GM23338 (cell line): ENCODE results near the gene CMPK1. TPM values are rescaled to one million over a fixed set of nuclear protein-coding genes. Genes with fewer than 3 reads are reported as not detected.

Source experiments
- ATAC-seq: fragments of 200-7000 bp; cut with Tn5 transposase; 3 replicates; pipeline ENCODE4 v1.9.1; 2020
- DNase-seq: peaks from one replicate; pipeline ENCODE4 v3.0.0-alpha.2; 2015; ENCODE audit warnings: low spot score
- H2AFZ ChIP-seq: fragments of 200-600 bp; sonication (generic); 2 replicates; pipeline ENCODE4 v1.8.0; 2016; ENCODE audit warnings: antibody characterized with exemption, mild to moderate bottlenecking, moderate library complexity
- H3F3A ChIP-seq: fragments of 200-600 bp; sonication (generic); replicated peaks from 2 replicates; pipeline ENCODE4 v1.8.0; 2017; ENCODE audit warnings: antibody characterized with exemption, mixed run types, low read depth
- H3K27ac ChIP-seq: fragments of 200-600 bp; sonication (generic); 2 replicates; pipeline ENCODE4 v1.6.1; 2016; ENCODE audit warnings: low read depth
- H3K27me3 ChIP-seq: fragments of 200-600 bp; sonication (generic); 2 replicates; pipeline ENCODE4 v1.8.0; 2016; ENCODE audit warnings: mild to moderate bottlenecking, mixed run types, moderate library complexity; ENCODE audit not compliant: insufficient read depth
- H3K36me3 ChIP-seq: fragments of 200-600 bp; sonication (generic); 2 replicates; pipeline ENCODE4 v1.8.0; 2016; ENCODE audit warnings: mild to moderate bottlenecking; ENCODE audit not compliant: insufficient read depth
- H3K4me1 ChIP-seq: fragments of 200-600 bp; sonication (generic); 2 replicates; pipeline ENCODE4 v1.8.0; 2016; ENCODE audit warnings: mild to moderate bottlenecking, moderate library complexity; ENCODE audit not compliant: insufficient read depth
- H3K4me2 ChIP-seq: fragments of 200-600 bp; sonication (generic); 2 replicates; pipeline ENCODE4 v1.7.1; 2017; ENCODE audit warnings: mixed run types
- H3K4me3 ChIP-seq: fragments of 200-600 bp; sonication (generic); 2 replicates; pipeline ENCODE4 v1.6.1; 2016; ENCODE audit warnings: mixed run types
- H3K79me2 ChIP-seq: fragments of 200-600 bp; sonication (generic); replicated peaks from 2 replicates; pipeline ENCODE4 v1.8.0; 2017; ENCODE audit warnings: mild to moderate bottlenecking; ENCODE audit not compliant: insufficient read depth
- H3K9me2 ChIP-seq: fragments of 200-600 bp; sonication (generic); 2 replicates; pipeline ENCODE4 v1.8.0; 2017; ENCODE audit not compliant: insufficient read depth
- H4K20me1 ChIP-seq: fragments of 200-600 bp; sonication (generic); replicated peaks from 2 replicates; pipeline ENCODE4 v1.8.0; 2017; ENCODE audit warnings: mild to moderate bottlenecking; ENCODE audit not compliant: insufficient read depth
- H3K27ac Mint-ChIP-seq: 2 replicates; pipeline ENCODE4 v1.8.0; 2020; ENCODE audit warnings: inconsistent platforms, mild to moderate bottlenecking, moderate library complexity, mixed read lengths
- H3K27me3 Mint-ChIP-seq: 3 replicates; pipeline ENCODE4 v1.8.0; 2022; ENCODE audit warnings: low read depth, mild to moderate bottlenecking, moderate library complexity, mixed read lengths, inconsistent platforms; ENCODE audit not compliant: insufficient read depth, poor library complexity
- H3K36me3 Mint-ChIP-seq: 3 replicates; pipeline ENCODE4 v1.8.0; 2021; ENCODE audit warnings: low read depth, mild to moderate bottlenecking, inconsistent platforms, moderate library complexity, mixed read lengths
- H3K4me1 Mint-ChIP-seq: 3 replicates; pipeline ENCODE4 v1.8.0; 2020; ENCODE audit warnings: mild to moderate bottlenecking, inconsistent platforms, mixed read lengths
- H3K4me3 Mint-ChIP-seq: 3 replicates; pipeline ENCODE4 v1.8.0; 2021; ENCODE audit warnings: moderate library complexity, mild to moderate bottlenecking, inconsistent platforms, mixed read lengths
- H3K9me3 Mint-ChIP-seq: 3 replicates; pipeline ENCODE4 v1.8.0; 2020; ENCODE audit warnings: moderate library complexity, mild to moderate bottlenecking, inconsistent platforms, mixed read lengths
- CREB1 ChIP-seq: fragments of 250-450 bp; sonication (Bioruptor Pico); IDR thresholded peaks from 2 replicates; pipeline ENCODE4 v1.5.0; 2020; ENCODE audit warnings: low read depth, mild to moderate bottlenecking, moderate library complexity
- EZH2 ChIP-seq: fragments of 200-600 bp; sonication (generic); IDR thresholded peaks from one replicate; pipeline ENCODE4 v1.8.0; 2017; ENCODE audit warnings: antibody characterized with exemption, mild to moderate bottlenecking, low read depth; ENCODE audit not compliant: unreplicated experiment
- ZNF114 ChIP-seq: fragments of 250-450 bp; sonication (Bioruptor Pico); IDR thresholded peaks from 2 replicates; pipeline ENCODE4 v1.5.0; 2020; ENCODE audit warnings: mild to moderate bottlenecking, moderate library complexity
- polyA plus RNA-seq: library from polyadenylated mRNA; unstranded; fragments of >200 nt; fragmentation: Nextera tagmentation; extraction: Ambion mirVana; gene quantifications from 2 replicates; pipeline ENCODE4 v1.2.1, GENCODE V29; 2016
- total RNA-seq: library from RNA; depleted of rRNA; stranded (reverse); fragments of >200 nt; shearing (Covaris generic); gene quantifications from 2 replicates; pipeline ENCODE4 v1.2.3, GENCODE V29; 2014
- TF ChIP-seq, protein P1 (sequence below): IDR thresholded peaks from one replicate; pipeline ENCODE4 v1.6.1; 2018; ENCODE audit warnings: antibody characterized with exemption; ENCODE audit not compliant: unreplicated experiment
- TF ChIP-seq, protein P2 (sequence below): fragments of 250-450 bp; sonication (Bioruptor Pico); IDR thresholded peaks from 2 replicates; pipeline ENCODE4 v1.5.0; 2020; ENCODE audit warnings: mild to moderate bottlenecking, moderate library complexity
- TF ChIP-seq, protein P3 (sequence below), 2 experiments: fragments of 200-600 bp in 1 of 2; sonication (generic) in 1 of 2; conservative IDR thresholded peaks; 2 replicates each; pipeline versions ENCODE4 v1.5.1 to v1.6.1; 2016 to 2017; ENCODE audit warnings: antibody characterized with exemption in 2 of 2, low read depth in 2 of 2, mild to moderate bottlenecking in 2 of 2, moderate library complexity in 1 of 2

The CMPK1 gene
- total and polyA plus RNA-seq, 2 experiments from 2014 or later = 22.8 to 28.6 TPM

DNA sequence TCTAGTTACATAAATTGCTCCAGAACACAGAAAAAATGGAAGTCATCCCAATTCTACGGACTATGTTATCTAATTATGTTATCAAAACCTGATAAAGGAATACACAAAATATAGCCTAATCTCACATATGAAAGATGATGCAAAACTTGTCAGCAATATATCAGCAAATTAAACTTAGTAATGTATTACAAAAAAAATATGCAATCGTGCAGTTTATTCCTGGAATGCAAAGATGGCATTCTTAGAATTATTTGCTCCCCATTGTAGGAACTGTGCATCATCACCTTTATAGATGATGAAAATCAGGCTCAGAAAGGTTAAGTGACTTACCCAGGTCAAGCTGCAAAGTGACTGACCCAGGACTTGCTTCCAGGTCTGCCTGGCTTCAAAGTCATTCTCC is 90.3 kb downstream of the CMPK1 start:
- no peaks in the 10 kb centered on the region for H3K36me3 Mint-ChIP-seq
- H3K27me3 Mint-ChIP-seq = peaks cover 53% of the 10 kb centered on the region
- DNase-seq (no peak), ATAC-seq (no peak)
- H3F3A ChIP-seq = no peaks in the 10 kb centered on the region
- H3K4me3 Mint-ChIP-seq = no peak overlapping the region
- H3K4me1 ChIP-seq = peaks cover 4% of the 10 kb centered on the region; the same call in 1 of the 2 replicates
- H2AFZ ChIP-seq = no peak overlapping the region
- H3K9me3 Mint-ChIP-seq = no peaks in the 10 kb centered on the region; the same call in 2 of the 3 replicates
- no peaks in the 10 kb centered on the region for H4K20me1 ChIP-seq
- no peak for TF ChIP-seq ZNF114 (CRISPR knock-in tag)
- no peak for TF ChIP-seq CREB1 (CRISPR knock-in tag)
- H3K4me2 ChIP-seq = no peak overlapping the region
- no peak overlapping the region for H3K27ac Mint-ChIP-seq
- H3K79me2 ChIP-seq = no peaks in the 10 kb centered on the region
- H3K27me3 ChIP-seq = peaks cover 94% of the 10 kb centered on the region
- no peaks in the 10 kb centered on the region for H3K36me3 ChIP-seq
- H3K27ac ChIP-seq = no peak overlapping the region
- no peak overlapping the region for H3K4me3 ChIP-seq
- H3K4me1 Mint-ChIP-seq = peaks cover 14% of the 10 kb centered on the region
- H3K9me2 ChIP-seq = no peaks in the 10 kb centered on the region

DNA sequence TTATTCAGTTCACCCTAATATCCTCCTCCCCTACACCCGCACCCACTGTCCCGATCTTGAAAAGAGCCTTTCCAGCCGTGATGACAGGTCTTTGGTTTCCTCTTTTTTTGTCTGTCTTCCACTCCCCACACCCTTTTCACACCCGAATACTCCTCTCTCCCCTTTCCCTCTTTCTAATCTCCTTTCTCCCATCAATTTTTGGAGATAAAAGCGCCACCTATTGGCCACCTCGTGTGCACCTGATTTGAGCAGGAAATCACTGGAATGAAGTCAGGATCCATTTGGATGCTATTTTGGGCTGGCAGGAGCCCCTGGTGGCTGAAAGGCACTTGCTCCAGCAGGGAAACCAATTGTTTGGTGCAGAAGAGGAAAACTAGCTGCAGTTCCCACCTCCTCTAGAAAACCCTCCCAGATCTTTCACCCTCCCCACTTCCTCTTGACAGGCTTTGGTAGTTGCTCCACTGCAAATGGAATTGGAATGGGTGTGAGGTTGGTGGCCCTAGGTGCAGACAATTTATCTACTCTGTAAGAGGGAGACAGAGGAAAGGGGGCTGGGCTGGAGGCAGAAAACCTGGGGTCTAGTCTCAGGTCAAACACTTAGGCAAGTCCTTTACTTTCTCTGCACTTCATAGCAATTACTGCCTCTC is 90.9 kb downstream of the CMPK1 start:
- no peak overlapping the region for H3K4me2 ChIP-seq
- DNase-seq (peak; percentile 95), ATAC-seq (peak; percentile 98)
- no peaks in the 10 kb centered on the region for H3F3A ChIP-seq
- H3K4me3 Mint-ChIP-seq = peak overlapping the region; percentile 8; the same call in 2 of the 3 replicates
- H3K79me2 ChIP-seq = no peaks in the 10 kb centered on the region
- no peaks in the 10 kb centered on the region for H4K20me1 ChIP-seq
- H3K27me3 ChIP-seq = peaks cover 94% of the 10 kb centered on the region
- H3K4me1 ChIP-seq = peaks cover 4% of the 10 kb centered on the region; the same call in 1 of the 2 replicates
- no peaks in the 10 kb centered on the region for H3K36me3 ChIP-seq
- H3K4me1 Mint-ChIP-seq = peaks cover 14% of the 10 kb centered on the region
- TF ChIP-seq EZH2 (no peak), ZNF114 (CRISPR knock-in tag) (no peak), CREB1 (CRISPR knock-in tag) (0 out of 2 replicates have a peak, but pooled peaks have one; percentile 14)
- TF ChIP-seq, protein P1, sequence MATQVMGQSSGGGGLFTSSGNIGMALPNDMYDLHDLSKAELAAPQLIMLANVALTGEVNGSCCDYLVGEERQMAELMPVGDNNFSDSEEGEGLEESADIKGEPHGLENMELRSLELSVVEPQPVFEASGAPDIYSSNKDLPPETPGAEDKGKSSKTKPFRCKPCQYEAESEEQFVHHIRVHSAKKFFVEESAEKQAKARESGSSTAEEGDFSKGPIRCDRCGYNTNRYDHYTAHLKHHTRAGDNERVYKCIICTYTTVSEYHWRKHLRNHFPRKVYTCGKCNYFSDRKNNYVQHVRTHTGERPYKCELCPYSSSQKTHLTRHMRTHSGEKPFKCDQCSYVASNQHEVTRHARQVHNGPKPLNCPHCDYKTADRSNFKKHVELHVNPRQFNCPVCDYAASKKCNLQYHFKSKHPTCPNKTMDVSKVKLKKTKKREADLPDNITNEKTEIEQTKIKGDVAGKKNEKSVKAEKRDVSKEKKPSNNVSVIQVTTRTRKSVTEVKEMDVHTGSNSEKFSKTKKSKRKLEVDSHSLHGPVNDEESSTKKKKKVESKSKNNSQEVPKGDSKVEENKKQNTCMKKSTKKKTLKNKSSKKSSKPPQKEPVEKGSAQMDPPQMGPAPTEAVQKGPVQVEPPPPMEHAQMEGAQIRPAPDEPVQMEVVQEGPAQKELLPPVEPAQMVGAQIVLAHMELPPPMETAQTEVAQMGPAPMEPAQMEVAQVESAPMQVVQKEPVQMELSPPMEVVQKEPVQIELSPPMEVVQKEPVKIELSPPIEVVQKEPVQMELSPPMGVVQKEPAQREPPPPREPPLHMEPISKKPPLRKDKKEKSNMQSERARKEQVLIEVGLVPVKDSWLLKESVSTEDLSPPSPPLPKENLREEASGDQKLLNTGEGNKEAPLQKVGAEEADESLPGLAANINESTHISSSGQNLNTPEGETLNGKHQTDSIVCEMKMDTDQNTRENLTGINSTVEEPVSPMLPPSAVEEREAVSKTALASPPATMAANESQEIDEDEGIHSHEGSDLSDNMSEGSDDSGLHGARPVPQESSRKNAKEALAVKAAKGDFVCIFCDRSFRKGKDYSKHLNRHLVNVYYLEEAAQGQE = no peak
- TF ChIP-seq, protein P2, sequence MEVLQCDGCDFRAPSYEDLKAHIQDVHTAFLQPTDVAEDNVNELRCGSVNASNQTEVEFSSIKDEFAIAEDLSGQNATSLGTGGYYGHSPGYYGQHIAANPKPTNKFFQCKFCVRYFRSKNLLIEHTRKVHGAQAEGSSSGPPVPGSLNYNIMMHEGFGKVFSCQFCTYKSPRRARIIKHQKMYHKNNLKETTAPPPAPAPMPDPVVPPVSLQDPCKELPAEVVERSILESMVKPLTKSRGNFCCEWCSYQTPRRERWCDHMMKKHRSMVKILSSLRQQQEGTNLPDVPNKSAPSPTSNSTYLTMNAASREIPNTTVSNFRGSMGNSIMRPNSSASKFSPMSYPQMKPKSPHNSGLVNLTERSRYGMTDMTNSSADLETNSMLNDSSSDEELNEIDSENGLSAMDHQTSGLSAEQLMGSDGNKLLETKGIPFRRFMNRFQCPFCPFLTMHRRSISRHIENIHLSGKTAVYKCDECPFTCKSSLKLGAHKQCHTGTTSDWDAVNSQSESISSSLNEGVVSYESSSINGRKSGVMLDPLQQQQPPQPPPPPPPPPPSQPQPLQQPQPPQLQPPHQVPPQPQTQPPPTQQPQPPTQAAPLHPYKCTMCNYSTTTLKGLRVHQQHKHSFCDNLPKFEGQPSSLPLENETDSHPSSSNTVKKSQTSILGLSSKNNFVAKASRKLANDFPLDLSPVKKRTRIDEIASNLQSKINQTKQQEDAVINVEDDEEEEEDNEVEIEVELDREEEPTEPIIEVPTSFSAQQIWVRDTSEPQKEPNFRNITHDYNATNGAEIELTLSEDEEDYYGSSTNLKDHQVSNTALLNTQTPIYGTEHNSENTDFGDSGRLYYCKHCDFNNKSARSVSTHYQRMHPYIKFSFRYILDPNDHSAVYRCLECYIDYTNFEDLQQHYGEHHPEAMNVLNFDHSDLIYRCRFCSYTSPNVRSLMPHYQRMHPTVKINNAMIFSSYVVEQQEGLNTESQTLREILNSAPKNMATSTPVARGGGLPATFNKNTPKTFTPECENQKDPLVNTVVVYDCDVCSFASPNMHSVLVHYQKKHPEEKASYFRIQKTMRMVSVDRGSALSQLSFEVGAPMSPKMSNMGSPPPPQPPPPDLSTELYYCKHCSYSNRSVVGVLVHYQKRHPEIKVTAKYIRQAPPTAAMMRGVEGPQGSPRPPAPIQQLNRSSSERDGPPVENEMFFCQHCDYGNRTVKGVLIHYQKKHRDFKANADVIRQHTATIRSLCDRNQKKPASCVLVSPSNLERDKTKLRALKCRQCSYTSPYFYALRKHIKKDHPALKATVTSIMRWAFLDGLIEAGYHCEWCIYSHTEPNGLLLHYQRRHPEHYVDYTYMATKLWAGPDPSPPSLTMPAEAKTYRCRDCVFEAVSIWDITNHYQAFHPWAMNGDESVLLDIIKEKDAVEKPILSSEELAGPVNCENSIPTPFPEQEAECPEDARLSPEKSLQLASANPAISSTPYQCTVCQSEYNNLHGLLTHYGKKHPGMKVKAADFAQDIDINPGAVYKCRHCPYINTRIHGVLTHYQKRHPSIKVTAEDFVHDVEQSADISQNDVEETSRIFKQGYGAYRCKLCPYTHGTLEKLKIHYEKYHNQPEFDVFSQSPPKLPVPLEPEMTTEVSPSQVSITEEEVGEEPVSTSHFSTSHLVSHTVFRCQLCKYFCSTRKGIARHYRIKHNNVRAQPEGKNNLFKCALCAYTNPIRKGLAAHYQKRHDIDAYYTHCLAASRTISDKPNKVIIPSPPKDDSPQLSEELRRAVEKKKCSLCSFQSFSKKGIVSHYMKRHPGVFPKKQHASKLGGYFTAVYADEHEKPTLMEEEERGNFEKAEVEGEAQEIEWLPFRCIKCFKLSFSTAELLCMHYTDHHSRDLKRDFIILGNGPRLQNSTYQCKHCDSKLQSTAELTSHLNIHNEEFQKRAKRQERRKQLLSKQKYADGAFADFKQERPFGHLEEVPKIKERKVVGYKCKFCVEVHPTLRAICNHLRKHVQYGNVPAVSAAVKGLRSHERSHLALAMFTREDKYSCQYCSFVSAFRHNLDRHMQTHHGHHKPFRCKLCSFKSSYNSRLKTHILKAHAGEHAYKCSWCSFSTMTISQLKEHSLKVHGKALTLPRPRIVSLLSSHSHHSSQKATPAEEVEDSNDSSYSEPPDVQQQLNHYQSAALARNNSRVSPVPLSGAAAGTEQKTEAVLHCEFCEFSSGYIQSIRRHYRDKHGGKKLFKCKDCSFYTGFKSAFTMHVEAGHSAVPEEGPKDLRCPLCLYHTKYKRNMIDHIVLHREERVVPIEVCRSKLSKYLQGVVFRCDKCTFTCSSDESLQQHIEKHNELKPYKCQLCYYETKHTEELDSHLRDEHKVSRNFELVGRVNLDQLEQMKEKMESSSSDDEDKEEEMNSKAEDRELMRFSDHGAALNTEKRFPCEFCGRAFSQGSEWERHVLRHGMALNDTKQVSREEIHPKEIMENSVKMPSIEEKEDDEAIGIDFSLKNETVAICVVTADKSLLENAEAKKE (CRISPR knock-in tag) = no peak; the same call in 1 of the 2 replicates
- TF ChIP-seq, protein P3, sequence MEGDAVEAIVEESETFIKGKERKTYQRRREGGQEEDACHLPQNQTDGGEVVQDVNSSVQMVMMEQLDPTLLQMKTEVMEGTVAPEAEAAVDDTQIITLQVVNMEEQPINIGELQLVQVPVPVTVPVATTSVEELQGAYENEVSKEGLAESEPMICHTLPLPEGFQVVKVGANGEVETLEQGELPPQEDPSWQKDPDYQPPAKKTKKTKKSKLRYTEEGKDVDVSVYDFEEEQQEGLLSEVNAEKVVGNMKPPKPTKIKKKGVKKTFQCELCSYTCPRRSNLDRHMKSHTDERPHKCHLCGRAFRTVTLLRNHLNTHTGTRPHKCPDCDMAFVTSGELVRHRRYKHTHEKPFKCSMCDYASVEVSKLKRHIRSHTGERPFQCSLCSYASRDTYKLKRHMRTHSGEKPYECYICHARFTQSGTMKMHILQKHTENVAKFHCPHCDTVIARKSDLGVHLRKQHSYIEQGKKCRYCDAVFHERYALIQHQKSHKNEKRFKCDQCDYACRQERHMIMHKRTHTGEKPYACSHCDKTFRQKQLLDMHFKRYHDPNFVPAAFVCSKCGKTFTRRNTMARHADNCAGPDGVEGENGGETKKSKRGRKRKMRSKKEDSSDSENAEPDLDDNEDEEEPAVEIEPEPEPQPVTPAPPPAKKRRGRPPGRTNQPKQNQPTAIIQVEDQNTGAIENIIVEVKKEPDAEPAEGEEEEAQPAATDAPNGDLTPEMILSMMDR (conservative IDR thresholded peaks at IDR 0.05; ENCODE audit: low read depth in 2 of 2) = peak; percentile 88 to 99
- no peaks in the 10 kb centered on the region for H3K9me2 ChIP-seq
- H2AFZ ChIP-seq = no peak overlapping the region
- no peak overlapping the region for H3K4me3 ChIP-seq
- H3K36me3 Mint-ChIP-seq = no peaks in the 10 kb centered on the region
- H3K9me3 Mint-ChIP-seq = no peaks in the 10 kb centered on the region
- H3K27me3 Mint-ChIP-seq = peaks cover 53% of the 10 kb centered on the region
- no peak overlapping the region for H3K27ac ChIP-seq
- H3K27ac Mint-ChIP-seq = no peak overlapping the region
